ENCODE data around the gene FCRL3.

Gene FCRL3

GRCh38 chr1:157673008-157673407, 27.6 kb downstream of the FCRL3 start:
- DNase-seq = no peak

- no peak for DNase-seq
Observed at GRCh38 chr1:157671895-157672294, 28.7 kb downstream of the FCRL3 start.

GRCh38 chr1:157659576-157660247, 40.9 kb downstream of the FCRL3 start:
- DNase-seq = no peak

GRCh38 chr1:157658571-157658970, 42.0 kb downstream of the FCRL3 start:
- DNase-seq = no peak

- no peak for DNase-seq
Observed at GRCh38 chr1:157653494-157653873, 47.1 kb downstream of the FCRL3 start.

GRCh38 chr1:157652859-157653493, 47.6 kb downstream of the FCRL3 start:
- no peak for DNase-seq

- DNase-seq = no peak
Observed at GRCh38 chr1:157648317-157648716, 52.3 kb downstream of the FCRL3 start.

GRCh38 chr1:157646144-157646543, 54.4 kb downstream of the FCRL3 start:
- no peak for DNase-seq

- no peak for DNase-seq
Observed at GRCh38 chr1:157641177-157641576, 59.4 kb downstream of the FCRL3 start.

GRCh38 chr1:157639800-157640199, 60.8 kb downstream of the FCRL3 start:
- no peak for DNase-seq

- DNase-seq = no peak
Observed at GRCh38 chr1:157628773-157629172, 71.8 kb downstream of the FCRL3 start.

Measured in SW 1271 (cell line).